Keratinocyte (primary cell): Measurements from ENCODE around the gene IQSEC3.

Experiments used
- EZH2 ChIP-seq: IDR thresholded peaks from one replicate; pipeline ENCODE4 v1.6.1; 2012; ENCODE audit warnings: inconsistent platforms, mild to moderate bottlenecking, low read length, moderate library complexity
- TF ChIP-seq, protein P1 (sequence below), 3 experiments: IDR thresholded peaks in 1 of 3; conservative IDR thresholded peaks in 1 of 3; optimal IDR thresholded peaks in 1 of 3; 2 replicates in 2 of 3; 3 replicates in 1 of 3; pipeline versions ENCODE3 to v1.5.1; 2011; ENCODE audit warnings: low read length in 3 of 3, mild to moderate bottlenecking in 3 of 3, moderate library complexity in 2 of 3, control low read depth in 1 of 3, inconsistent platforms in 1 of 3; ENCODE audit not compliant: insufficient read depth in 2 of 3; ENCODE audit errors: extremely low read depth in 1 of 3

DNA sequence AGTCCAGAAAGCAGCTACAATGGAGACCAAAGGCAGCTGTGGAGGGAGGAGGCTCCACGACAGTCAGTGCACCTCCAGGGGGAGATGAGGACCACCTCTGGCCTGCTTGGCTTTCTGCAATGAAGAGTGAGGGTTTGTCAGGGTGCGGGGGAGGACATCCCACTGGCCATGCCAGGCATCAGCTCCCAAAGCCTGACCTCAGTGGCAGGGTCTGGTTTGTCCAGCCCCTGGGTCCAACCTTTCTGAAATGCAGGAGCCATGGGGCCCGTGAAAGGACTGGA, 112.2 kb downstream of the IQSEC3 start:
- TF ChIP-seq, protein P1, sequence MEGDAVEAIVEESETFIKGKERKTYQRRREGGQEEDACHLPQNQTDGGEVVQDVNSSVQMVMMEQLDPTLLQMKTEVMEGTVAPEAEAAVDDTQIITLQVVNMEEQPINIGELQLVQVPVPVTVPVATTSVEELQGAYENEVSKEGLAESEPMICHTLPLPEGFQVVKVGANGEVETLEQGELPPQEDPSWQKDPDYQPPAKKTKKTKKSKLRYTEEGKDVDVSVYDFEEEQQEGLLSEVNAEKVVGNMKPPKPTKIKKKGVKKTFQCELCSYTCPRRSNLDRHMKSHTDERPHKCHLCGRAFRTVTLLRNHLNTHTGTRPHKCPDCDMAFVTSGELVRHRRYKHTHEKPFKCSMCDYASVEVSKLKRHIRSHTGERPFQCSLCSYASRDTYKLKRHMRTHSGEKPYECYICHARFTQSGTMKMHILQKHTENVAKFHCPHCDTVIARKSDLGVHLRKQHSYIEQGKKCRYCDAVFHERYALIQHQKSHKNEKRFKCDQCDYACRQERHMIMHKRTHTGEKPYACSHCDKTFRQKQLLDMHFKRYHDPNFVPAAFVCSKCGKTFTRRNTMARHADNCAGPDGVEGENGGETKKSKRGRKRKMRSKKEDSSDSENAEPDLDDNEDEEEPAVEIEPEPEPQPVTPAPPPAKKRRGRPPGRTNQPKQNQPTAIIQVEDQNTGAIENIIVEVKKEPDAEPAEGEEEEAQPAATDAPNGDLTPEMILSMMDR (optimal IDR thresholded peaks at IDR 0.05 in 1 of 3, IDR thresholded peaks at IDR 0.05 in 1 of 3, conservative IDR thresholded peaks at IDR 0.05 in 1 of 3; ENCODE audit: extremely low read depth in 1 of 3, insufficient read depth in 2 of 3, low read length in 3 of 3), result no peak
- no peak for TF ChIP-seq EZH2
